Mesothelial cell of epicardium (in vitro differentiated cells): ENCODE data around the gene KPNA5. TPM values are rescaled to one million over a fixed set of nuclear protein-coding genes. Genes with fewer than 3 reads are reported as not detected.
"Not testable (repeated sequence)": the region's sequence is repeated elsewhere in the genome, so short reads cannot be mapped to it uniquely, and the experiment has no call there.

ENCODE experiments used
- DNase-seq, 2 experiments: peaks; one replicate each; pipeline ENCODE4 v3.0.0; 2021; ENCODE audit warnings: low spot score in 2 of 2; ENCODE audit not compliant: unreplicated experiment in 2 of 2
- H3K27ac Mint-ChIP-seq: 2 replicates; pipeline ENCODE4 v1.8.0; 2021; ENCODE audit warnings: mixed read lengths
- H3K27me3 Mint-ChIP-seq: 2 replicates; pipeline ENCODE4 v1.8.0; 2021; ENCODE audit warnings: low read depth, mixed read lengths
- H3K36me3 Mint-ChIP-seq: 2 replicates; pipeline ENCODE4 v1.8.0; 2021; ENCODE audit warnings: mixed read lengths
- H3K4me1 Mint-ChIP-seq: 2 replicates; pipeline ENCODE4 v1.8.0; 2021; ENCODE audit warnings: mixed read lengths
- H3K4me3 Mint-ChIP-seq: 2 replicates; pipeline ENCODE4 v1.8.0; 2021; ENCODE audit warnings: mild to moderate bottlenecking, moderate library complexity, mixed read lengths
- H3K9me3 Mint-ChIP-seq: 2 replicates; pipeline ENCODE4 v1.8.0; 2021; ENCODE audit warnings: mixed read lengths
- total RNA-seq: library from RNA; stranded (reverse); gene quantifications from 3 replicates; pipeline ENCODE4 v1.2.1, GENCODE V29; 2021
- TF ChIP-seq, protein P1 (sequence below): fragments of 200-600 bp; sonication (generic); IDR thresholded peaks from one replicate; pipeline ENCODE4 v1.5.0; 2021; ENCODE audit warnings: antibody characterized with exemption; ENCODE audit not compliant: unreplicated experiment

Gene KPNA5
- total RNA-seq, 1 donor from 2014 or later = 32.2 TPM

- Mint-ChIP-seq H3K27me3 (no peaks in the 10 kb centered on the region), H3K4me3 (no peak overlapping the region), H3K36me3 (peaks cover 5% of the 10 kb centered on the region), H3K9me3 (no peaks in the 10 kb centered on the region), H3K27ac (no peak overlapping the region), H3K4me1 (peaks cover 2% of the 10 kb centered on the region)
- TF ChIP-seq, protein P1, sequence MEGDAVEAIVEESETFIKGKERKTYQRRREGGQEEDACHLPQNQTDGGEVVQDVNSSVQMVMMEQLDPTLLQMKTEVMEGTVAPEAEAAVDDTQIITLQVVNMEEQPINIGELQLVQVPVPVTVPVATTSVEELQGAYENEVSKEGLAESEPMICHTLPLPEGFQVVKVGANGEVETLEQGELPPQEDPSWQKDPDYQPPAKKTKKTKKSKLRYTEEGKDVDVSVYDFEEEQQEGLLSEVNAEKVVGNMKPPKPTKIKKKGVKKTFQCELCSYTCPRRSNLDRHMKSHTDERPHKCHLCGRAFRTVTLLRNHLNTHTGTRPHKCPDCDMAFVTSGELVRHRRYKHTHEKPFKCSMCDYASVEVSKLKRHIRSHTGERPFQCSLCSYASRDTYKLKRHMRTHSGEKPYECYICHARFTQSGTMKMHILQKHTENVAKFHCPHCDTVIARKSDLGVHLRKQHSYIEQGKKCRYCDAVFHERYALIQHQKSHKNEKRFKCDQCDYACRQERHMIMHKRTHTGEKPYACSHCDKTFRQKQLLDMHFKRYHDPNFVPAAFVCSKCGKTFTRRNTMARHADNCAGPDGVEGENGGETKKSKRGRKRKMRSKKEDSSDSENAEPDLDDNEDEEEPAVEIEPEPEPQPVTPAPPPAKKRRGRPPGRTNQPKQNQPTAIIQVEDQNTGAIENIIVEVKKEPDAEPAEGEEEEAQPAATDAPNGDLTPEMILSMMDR = no peak
- DNase-seq = no peak
These were observed 29.1 kb upstream of the KPNA5 start for GRCh38 chr6:116651916-116652315.

DNA sequence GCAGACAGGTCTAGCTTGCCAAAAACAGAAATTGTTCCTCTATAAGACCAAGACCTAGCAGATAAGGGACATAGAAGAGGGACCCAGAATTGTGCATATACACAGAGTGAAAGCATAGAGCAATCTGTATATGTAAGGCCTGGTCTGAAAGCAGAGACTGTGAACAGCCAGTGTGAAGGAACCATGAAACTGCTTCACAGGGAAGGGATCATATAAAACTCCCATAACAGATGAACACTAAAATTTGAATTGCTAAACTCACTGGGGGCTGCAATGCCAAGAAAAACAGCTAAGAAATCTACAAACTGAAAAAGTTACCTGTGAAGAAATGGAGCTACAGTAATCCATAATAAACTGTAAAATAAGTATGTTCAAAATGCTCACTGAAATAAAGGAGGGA is 19.4 kb upstream of the KPNA5 start:
- Mint-ChIP-seq H3K36me3 (peaks cover 5% of the 10 kb centered on the region), H3K4me1 (peaks cover 13% of the 10 kb centered on the region), H3K27ac (no peak overlapping the region), H3K9me3 (no peaks in the 10 kb centered on the region), H3K27me3 (no peaks in the 10 kb centered on the region), H3K4me3 (no peak overlapping the region)
- TF ChIP-seq, protein P1 = no peak
- DNase-seq = no peak

GRCh38 chr6:116662202-116662601 is 18.8 kb upstream of the KPNA5 start:
- TF ChIP-seq, protein P1 = no peak
- H3K36me3 Mint-ChIP-seq = peaks cover 4% of the 10 kb centered on the region
- H3K27me3 Mint-ChIP-seq = no peaks in the 10 kb centered on the region
- no peak for DNase-seq
- no peak overlapping the region for H3K4me3 Mint-ChIP-seq
- H3K27ac Mint-ChIP-seq = no peak overlapping the region
- H3K9me3 Mint-ChIP-seq = no peaks in the 10 kb centered on the region
- peaks cover 18% of the 10 kb centered on the region for H3K4me1 Mint-ChIP-seq

DNA sequence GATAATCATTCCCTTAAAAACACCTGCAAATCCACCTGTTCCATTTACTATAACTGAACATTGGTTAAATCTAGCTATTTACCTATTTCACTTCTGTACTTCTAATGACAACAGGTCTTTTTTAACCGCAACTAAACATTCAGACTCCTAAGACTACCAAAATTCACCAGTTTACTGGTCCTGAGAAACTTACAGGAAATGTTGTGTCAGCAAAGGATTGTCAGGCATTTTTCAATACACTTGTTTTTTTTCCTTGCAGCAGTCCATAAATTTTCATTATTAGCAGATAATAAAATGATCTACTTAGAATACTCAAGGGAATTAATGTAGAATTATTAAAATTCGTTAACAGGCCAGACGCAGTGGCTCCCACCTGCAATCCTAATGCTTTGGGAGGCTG is 17.7 kb upstream of the KPNA5 start:
- TF ChIP-seq, protein P1 = no peak
- no peak for DNase-seq
- no peak overlapping the region for H3K4me3 Mint-ChIP-seq

GRCh38 chr6:116664169-116664568 is 16.8 kb upstream of the KPNA5 start:
- peaks cover 27% of the 10 kb centered on the region for H3K4me1 Mint-ChIP-seq
- H3K27ac Mint-ChIP-seq, H3K36me3 Mint-ChIP-seq, H3K27me3 Mint-ChIP-seq, H3K9me3 Mint-ChIP-seq, H3K4me3 Mint-ChIP-seq, DNase-seq: not testable (repeated sequence)

More for the DNA sequence above, 17.7 kb upstream of the KPNA5 start:
- Mint-ChIP-seq H3K36me3 (no peaks in the 10 kb centered on the region), H3K27me3 (no peaks in the 10 kb centered on the region), H3K27ac (no peak overlapping the region), H3K4me1 (peaks cover 27% of the 10 kb centered on the region), H3K9me3 (no peaks in the 10 kb centered on the region)

DNA sequence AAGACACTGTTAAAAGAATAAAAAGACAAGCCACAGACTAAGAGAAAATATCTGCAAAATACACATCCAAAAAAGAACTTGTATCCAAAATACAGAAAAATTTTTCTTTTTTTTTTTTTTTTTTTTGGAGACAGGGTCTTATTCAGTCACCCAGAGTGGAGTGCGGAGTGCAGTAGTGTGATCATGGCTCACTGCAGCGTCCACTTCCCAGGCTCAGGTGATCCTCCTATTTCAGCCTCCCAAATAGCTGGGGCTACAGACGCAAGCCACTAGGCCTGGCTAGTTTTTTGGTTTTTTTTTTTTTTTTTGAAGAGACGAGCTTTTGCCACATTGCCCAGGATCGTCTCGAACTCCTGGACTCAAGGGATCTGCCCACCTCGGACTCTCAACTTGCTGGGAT is 15.5 kb upstream of the KPNA5 start:
- Mint-ChIP-seq H3K27me3 (no peaks in the 10 kb centered on the region), H3K27ac (no peak overlapping the region), H3K4me3 (peak overlapping the region; percentile 24), H3K9me3 (no peaks in the 10 kb centered on the region), H3K36me3 (no peaks in the 10 kb centered on the region), H3K4me1 (peaks cover 27% of the 10 kb centered on the region)
- DNase-seq = no peak
- TF ChIP-seq, protein P1 = no peak
